T-helper 1 cell treated with Interleukin-12 subunit alpha and Interleukin-12 subunit beta and Interleukin-4 antibody, amounts not matched to agents 30 μg/mL and 1 μg/mL, for 36 hours (primary cell): Measurements from ENCODE around the gene GPRIN2.

ENCODE experiments used
- H3K27ac Mint-ChIP-seq: one replicate; pipeline ENCODE4 v1.8.0; 2021; ENCODE audit warnings: mild to moderate bottlenecking, mixed read lengths
- H3K27me3 Mint-ChIP-seq: one replicate; pipeline ENCODE4 v1.8.0; 2021; ENCODE audit warnings: low read depth, mixed read lengths
- H3K36me3 Mint-ChIP-seq: one replicate; pipeline ENCODE4 v1.8.0; 2021; ENCODE audit warnings: low read depth, mixed read lengths
- H3K4me1 Mint-ChIP-seq: one replicate; pipeline ENCODE4 v1.8.0; 2021; ENCODE audit warnings: low read depth, mixed read lengths
- H3K4me3 Mint-ChIP-seq: one replicate; pipeline ENCODE4 v1.8.0; 2021; ENCODE audit warnings: mild to moderate bottlenecking, moderate library complexity, mixed read lengths
- H3K9me3 Mint-ChIP-seq: one replicate; pipeline ENCODE4 v1.8.0; 2021; ENCODE audit warnings: mixed read lengths

GPRIN2 gene

DNA sequence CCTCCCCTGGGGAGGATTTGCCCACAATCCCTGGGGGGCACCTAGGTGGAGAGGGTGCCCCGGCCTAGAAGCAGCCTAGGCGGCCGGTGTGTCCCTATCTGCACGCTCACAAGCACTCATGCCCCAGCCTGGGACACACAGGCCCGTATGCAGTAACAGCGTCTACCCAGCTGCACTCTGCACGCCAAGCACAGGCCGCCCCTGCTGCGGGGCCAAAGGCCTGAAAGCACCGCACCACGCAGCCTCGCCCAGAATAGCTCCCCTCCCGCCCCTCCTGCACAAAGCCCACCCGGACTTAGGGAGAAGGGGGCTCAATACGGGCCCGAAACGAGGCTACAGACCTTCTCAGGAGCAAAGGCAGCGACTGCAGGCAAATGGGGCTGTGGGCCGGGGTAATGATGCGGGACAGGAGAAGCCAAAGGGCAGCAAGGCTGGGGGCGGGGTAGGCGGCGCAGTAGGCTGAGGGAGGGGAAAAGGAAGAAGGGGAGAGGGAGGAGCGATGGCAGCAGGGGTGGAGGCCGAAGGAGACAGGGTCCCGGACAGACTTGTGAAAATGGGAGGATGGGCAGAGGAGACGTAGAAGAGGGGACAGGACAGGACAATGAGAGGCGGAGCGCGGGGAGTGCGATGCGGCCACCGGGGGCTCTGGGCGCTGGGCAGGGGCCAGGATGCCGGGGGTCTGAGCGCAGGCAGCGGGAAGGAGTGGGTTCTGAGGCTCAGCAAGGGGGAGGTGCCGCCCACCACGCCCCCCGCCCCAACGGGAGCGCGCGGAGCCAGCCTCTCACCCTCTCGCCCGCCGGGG, 544 bp downstream of the GPRIN2 start:
- H3K4me1 Mint-ChIP-seq, result peaks cover 2% of the 10 kb centered on the region
- H3K27me3 Mint-ChIP-seq, result no peaks in the 10 kb centered on the region
- no peaks in the 10 kb centered on the region for H3K36me3 Mint-ChIP-seq
- H3K4me3 Mint-ChIP-seq, result no peak overlapping the region
- H3K9me3 Mint-ChIP-seq, result no peaks in the 10 kb centered on the region
- H3K27ac Mint-ChIP-seq, result no peak overlapping the region

DNA sequence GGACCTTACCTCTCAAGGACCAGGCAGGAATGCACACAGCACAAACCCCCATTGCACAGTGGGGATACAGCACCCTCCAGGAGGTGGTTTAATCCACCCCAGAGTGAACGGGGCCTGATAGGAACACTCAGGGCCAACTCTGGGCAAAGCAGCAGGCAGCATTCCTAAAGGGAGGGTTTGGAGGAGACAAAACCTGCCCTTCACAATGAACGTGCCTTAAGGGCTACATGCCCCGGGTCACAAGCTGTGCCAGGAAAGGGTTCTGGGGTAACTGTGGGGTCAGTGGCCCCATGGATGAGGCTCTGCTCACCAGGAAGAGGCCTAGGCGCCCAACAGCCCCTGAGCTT, 1.1 kb downstream of the GPRIN2 start:
- Mint-ChIP-seq H3K27me3 (no peaks in the 10 kb centered on the region), H3K27ac (no peak overlapping the region), H3K4me1 (peaks cover 2% of the 10 kb centered on the region), H3K4me3 (no peak overlapping the region), H3K9me3 (no peaks in the 10 kb centered on the region), H3K36me3 (no peaks in the 10 kb centered on the region)

GRCh38 chr10:46554166-46554781, 2.2 kb downstream of the GPRIN2 start:
- Mint-ChIP-seq H3K27ac (no peak overlapping the region), H3K27me3 (no peaks in the 10 kb centered on the region), H3K4me1 (peaks cover 2% of the 10 kb centered on the region), H3K36me3 (no peaks in the 10 kb centered on the region), H3K4me3 (no peak overlapping the region), H3K9me3 (no peaks in the 10 kb centered on the region)

- Mint-ChIP-seq H3K9me3 (no peaks in the 10 kb centered on the region), H3K4me1 (peaks cover 2% of the 10 kb centered on the region), H3K27ac (no peak overlapping the region), H3K4me3 (no peak overlapping the region), H3K27me3 (no peaks in the 10 kb centered on the region), H3K36me3 (no peaks in the 10 kb centered on the region)
Measured at GRCh38 chr10:46553238-46554049, 3.0 kb downstream of the GPRIN2 start.

- Mint-ChIP-seq H3K27me3 (no peaks in the 10 kb centered on the region), H3K4me3 (no peak overlapping the region), H3K36me3 (no peaks in the 10 kb centered on the region), H3K4me1 (peaks cover 2% of the 10 kb centered on the region), H3K9me3 (no peaks in the 10 kb centered on the region), H3K27ac (no peak overlapping the region)
Measured at GRCh38 chr10:46552526-46553237, 3.8 kb downstream of the GPRIN2 start.

DNA sequence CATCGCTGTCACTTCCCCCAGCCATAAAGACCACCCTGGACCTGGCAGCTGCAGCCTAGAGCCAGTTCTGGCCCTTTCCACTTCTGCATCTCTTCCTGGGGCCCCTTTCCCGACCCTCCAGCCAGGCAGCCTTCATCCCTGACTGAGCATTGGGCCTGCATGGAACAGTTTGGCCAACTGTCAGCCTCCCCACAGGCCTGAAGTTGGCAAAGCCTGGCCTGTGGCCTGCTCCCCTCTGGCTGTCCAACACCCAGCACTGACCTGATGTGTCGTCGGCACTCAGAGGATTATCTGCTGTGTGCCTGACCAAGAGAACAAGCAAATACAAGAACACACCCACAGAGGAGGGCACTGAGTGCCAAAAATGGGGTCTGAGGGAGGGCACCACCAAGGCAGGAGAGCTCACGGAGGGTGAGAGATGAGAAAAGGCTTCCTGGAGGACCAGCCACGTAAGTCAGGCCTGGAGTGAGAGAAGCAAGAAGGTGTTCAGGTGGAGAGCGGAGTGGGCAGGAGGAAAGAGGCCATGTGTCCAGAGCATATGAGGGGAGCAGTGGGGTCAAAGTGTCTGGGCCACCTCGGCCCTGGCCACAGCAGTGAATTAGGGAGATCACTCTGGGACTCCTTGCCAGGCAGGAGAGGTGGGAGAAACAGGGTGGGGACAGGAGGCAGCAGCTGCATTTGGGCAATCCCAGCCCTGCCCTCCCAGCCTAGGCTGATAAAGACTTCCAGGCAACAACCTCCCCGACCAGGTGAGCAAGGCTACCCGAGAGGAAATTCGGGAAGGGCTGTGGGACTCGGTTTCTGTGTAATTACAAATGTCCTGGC, 4.5 kb downstream of the GPRIN2 start:
- Mint-ChIP-seq H3K9me3 (no peaks in the 10 kb centered on the region), H3K27ac (no peak overlapping the region), H3K4me1 (no peaks in the 10 kb centered on the region), H3K27me3 (no peaks in the 10 kb centered on the region), H3K36me3 (no peaks in the 10 kb centered on the region), H3K4me3 (no peak overlapping the region)

DNA sequence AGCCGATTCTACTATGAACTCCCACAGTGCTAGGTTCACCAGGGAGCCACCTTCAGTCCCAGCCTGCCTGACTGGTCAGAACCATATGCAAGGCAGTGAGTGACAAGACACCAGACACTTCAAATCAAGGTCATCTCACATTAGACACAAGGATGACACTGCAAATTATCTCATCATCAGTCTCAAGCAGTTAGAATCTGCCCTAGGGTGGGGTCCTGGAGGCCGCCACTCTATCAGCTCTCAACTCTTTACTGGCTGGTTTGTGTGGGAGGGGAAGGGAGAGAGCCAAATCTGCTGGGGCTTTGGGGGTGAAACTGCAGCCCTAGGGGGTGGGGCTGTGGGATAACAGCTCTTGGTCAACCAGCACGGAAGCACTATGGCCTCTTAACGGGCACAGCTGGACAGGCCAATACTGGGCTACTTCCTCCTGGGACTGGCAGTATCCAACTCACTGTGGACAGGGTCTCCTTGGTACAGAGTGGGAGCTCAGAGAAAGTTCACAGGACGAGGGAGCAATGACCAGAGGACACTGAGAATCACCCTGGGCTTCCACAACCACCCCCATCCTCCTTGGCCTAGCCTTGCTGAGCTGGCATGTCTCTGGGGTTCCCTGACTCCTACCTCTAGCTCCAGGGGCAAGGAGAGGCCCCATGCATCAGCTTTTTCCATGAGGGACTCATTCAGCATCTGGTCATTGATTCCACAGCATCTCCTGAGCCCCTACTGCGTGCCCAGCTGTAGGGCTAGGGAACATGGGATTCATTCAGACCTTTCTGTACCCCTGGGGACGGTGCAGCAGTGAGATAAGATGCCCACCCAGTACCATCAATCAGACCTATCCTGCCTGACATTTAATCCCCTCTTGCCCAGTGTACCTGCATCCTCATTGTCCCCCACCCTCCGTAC, 5.4 kb downstream of the GPRIN2 start:
- H3K27me3 Mint-ChIP-seq, result no peaks in the 10 kb centered on the region
- no peaks in the 10 kb centered on the region for H3K36me3 Mint-ChIP-seq
- H3K27ac Mint-ChIP-seq, result no peak overlapping the region
- H3K4me3 Mint-ChIP-seq, result no peak overlapping the region
- no peaks in the 10 kb centered on the region for H3K9me3 Mint-ChIP-seq
- H3K4me1 Mint-ChIP-seq, result no peaks in the 10 kb centered on the region

DNA sequence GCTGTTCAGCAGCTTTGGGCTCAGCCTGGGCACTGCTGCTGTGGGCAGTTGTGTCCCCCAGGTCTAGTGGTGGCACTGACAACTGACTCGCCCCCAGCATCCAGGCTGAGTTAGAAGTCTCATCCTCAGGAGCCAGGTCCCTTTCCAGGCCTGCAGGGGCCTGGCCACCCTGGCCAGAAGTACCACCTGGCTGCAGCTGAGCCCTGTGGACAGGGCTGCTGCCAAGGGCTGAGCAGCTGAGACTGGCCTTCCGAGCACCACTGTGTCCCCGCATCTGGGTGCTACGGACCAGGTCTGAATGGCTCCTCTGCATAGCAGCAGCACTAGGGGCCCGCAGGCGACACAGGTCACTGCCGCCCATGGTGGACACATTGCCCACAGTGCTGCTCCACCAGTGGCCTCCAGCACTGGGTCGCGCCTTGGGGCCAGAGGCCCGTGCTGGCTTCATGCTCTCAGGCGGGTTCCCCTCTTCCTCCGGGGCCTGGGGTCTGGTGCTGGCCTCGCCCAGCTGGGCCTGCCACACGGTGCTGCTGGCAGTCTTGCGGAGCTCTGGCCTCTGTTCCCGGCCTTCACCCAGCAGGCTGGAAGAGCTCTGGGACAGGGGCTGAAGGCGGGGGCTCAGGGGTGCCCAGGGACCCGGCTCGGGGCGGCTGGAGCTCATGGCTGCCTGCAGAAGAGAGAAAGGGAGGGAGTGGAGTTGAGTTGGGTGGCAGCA, 6.2 kb downstream of the GPRIN2 start:
- Mint-ChIP-seq H3K9me3 (no peaks in the 10 kb centered on the region), H3K4me3 (no peak overlapping the region), H3K27me3 (no peaks in the 10 kb centered on the region), H3K36me3 (no peaks in the 10 kb centered on the region), H3K27ac (no peak overlapping the region), H3K4me1 (no peaks in the 10 kb centered on the region)

- Mint-ChIP-seq H3K27ac (no peak overlapping the region), H3K36me3 (no peaks in the 10 kb centered on the region), H3K9me3 (no peaks in the 10 kb centered on the region), H3K4me1 (no peaks in the 10 kb centered on the region), H3K4me3 (no peak overlapping the region), H3K27me3 (no peaks in the 10 kb centered on the region)
Measured at GRCh38 chr10:46549171-46550075, 7.0 kb downstream of the GPRIN2 start.

DNA sequence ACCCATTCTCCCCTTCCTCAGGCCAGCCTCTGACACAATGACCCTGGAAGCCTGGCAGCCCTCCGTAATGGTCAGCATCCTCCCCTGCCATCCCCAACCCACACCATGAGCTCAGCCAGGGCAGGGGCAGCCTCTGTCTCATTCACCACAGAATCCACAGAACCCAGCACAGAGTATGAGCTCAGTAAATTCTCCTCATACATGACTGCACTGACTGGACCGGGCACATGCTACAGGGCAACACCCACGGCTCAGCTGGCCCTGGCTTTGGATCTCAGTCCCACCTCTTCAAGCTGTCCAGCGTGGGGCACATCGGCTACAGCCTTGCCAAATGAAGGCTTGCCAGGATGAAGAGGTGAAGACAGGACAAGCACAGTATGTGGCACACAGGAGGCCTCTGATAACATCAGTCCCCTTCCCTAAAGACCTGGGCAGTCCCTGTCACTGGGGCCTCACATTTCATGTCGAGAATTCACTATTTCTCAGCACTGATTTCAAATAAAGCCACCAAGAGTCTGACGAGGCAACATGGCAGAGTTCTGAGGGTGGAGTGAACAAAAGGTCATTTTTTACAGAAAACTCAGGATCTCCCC, 7.9 kb downstream of the GPRIN2 start:
- H3K36me3 Mint-ChIP-seq, result no peaks in the 10 kb centered on the region
- H3K27ac Mint-ChIP-seq, result no peak overlapping the region
- no peak overlapping the region for H3K4me3 Mint-ChIP-seq
- H3K4me1 Mint-ChIP-seq, result no peaks in the 10 kb centered on the region
- H3K9me3 Mint-ChIP-seq, result no peaks in the 10 kb centered on the region
- no peaks in the 10 kb centered on the region for H3K27me3 Mint-ChIP-seq

DNA sequence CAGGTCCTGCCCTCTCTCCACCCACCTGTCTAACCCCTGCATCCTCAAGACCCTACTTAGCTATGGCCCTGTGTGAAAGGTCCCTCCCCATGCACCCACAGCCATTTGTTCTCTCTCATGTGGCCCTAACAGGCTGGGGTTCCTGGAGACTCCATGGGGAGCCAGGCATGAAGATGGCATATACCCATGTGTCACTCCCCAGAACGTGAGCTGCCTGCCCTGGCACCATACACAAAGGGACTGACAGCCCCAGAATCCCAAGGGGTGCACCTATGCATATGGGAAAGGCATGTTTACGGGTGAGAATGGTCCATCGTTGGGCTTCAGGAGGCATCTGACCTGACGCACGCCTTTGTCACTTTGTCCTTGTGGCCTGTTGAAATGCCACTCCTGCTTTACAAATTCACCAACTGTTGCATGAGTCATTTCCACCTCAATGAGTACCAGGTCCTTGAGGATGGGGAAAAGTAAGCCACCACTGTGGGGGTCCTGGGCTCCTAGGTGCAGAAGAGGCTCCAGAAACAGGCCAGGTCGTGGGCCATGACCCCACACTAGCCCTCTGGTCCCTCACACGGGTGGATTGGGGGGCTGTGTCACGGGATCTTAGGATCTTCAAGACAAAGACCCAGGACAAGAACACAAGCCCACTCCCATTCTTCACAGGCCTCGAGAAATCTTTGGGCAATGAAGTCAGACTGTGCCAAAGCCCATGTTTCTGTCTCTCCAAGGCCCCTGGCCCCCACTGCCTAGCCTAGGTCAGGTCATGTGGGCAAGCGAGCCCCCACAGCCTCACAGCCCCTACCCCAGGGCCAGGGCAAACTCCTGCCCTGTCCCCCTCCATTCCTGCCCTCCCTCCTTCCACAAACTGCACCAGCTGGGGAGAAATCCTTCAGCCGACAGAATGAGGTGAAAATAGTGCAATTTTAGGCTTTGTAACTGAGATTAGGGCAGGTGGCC, 8.6 kb downstream of the GPRIN2 start:
- no peaks in the 10 kb centered on the region for H3K27me3 Mint-ChIP-seq
- no peak overlapping the region for H3K27ac Mint-ChIP-seq
- H3K9me3 Mint-ChIP-seq, result no peaks in the 10 kb centered on the region
- H3K36me3 Mint-ChIP-seq, result no peaks in the 10 kb centered on the region
- H3K4me1 Mint-ChIP-seq, result no peaks in the 10 kb centered on the region
- no peak overlapping the region for H3K4me3 Mint-ChIP-seq
